Measurements from ENCODE around the gene DYRK1B.

GRCh38 chr19:39847525-39847924 is 13.6 kb upstream of the DYRK1B start:
- TF ChIP-seq CTCF (IDR thresholded peaks at IDR 0.05) = no peak
- TF ChIP-seq EZH2 (IDR thresholded peaks at IDR 0.05) = no peak
- TF ChIP-seq EZH2phosphoT487 (IDR thresholded peaks at IDR 0.05) = no peak

Data from neural progenitor cell (in vitro differentiated cells).